ENCODE data around the gene GTPBP8.

The GTPBP8 gene

DNA sequence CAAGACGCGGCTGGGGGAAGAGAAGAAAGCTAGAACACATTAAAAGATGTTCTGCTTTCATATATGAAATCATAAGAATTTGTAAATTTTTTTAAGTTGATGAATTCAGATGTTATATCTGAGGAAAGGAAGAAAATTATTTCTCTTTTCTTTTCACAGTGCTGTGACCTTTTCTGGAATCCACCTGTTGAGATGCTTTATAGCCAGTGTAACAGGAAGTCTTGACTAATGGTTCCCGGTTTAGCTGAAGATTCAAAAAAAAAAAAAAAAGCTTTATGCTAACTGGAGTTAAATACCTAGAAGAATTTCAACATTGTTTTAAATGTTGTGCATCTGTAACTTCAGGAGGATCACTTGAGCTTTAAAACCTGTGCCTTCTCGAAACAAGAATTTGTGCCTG, 9.9 kb downstream of the GTPBP8 start:
- H3K9me3 ChIP-seq (ENCODE audit: control insufficient read depth, low read length) = no peaks in the 10 kb centered on the region
- H3K4me1 ChIP-seq (ENCODE audit: control insufficient read depth, insufficient read depth, low read length) = no peaks in the 10 kb centered on the region
- peaks cover 71% of the 10 kb centered on the region for H3K36me3 ChIP-seq (ENCODE audit: control insufficient read depth, insufficient read depth, low read length, severe bottlenecking)
- H3K4me3 ChIP-seq (ENCODE audit: low read length) = no peak overlapping the region
- no peak overlapping the region for H3K9ac ChIP-seq (ENCODE audit: low read length)
- no peak for DNase-seq (ENCODE audit: low read depth)
- no peaks in the 10 kb centered on the region for H3K27me3 ChIP-seq (replicated peaks; ENCODE audit: control insufficient read depth, insufficient read depth, low read length)

DNA sequence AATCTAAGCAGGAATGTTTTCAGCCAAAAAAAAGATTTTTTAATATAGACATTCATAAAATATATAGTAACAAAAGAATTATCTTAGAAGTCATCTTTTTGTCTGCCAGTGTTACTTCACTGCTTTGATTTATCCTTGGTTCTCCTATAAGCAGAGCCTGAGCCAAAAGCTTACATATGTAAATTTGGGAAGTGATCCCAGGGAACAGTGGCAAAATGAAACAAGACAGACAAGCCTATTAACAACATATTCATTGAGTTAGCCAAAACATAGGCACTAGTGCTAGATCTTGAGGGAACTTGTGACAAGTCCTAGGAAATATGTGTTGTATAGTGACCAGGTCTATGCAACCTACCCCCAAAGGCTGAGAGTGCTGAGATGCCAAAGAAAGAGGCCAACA, 11.3 kb downstream of the GTPBP8 start:
- Histone ChIP-seq H3K4me3 (ENCODE audit: low read length) (no peak overlapping the region), H3K36me3 (ENCODE audit: control insufficient read depth, insufficient read depth, low read length, severe bottlenecking) (peaks cover 85% of the 10 kb centered on the region), H3K9me3 (ENCODE audit: control insufficient read depth, low read length) (no peaks in the 10 kb centered on the region), H3K9ac (ENCODE audit: low read length) (no peak overlapping the region), H3K27me3 (replicated peaks; ENCODE audit: control insufficient read depth, insufficient read depth, low read length) (no peaks in the 10 kb centered on the region), H3K4me1 (ENCODE audit: control insufficient read depth, insufficient read depth, low read length) (no peaks in the 10 kb centered on the region)
- DNase-seq (ENCODE audit: low read depth) = no peak

DNA sequence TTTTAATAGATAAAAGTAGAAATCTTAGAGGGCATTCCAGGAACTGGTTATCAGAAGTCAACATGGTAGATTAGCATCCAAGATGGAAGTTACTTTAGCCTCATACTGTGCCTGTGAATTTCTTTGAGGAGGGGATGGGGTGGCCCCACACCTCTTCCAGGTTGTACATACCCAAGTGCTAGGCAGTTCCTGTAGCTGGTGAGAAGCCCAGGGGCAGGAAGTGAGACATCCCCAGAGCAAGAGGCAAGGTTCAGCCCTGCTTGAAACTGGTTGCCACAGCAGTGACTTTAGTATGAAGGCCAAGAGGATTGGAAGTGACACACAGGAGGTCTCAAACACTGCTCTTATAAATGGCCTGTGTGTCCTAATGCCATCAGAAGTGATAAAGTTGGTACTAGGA, 11.9 kb downstream of the GTPBP8 start:
- Histone ChIP-seq H3K36me3 (ENCODE audit: control insufficient read depth, insufficient read depth, low read length, severe bottlenecking) (peaks cover 91% of the 10 kb centered on the region), H3K9ac (ENCODE audit: low read length) (no peak overlapping the region), H3K27me3 (replicated peaks; ENCODE audit: control insufficient read depth, insufficient read depth, low read length) (no peaks in the 10 kb centered on the region), H3K4me3 (ENCODE audit: low read length) (no peak overlapping the region), H3K9me3 (ENCODE audit: control insufficient read depth, low read length) (no peaks in the 10 kb centered on the region), H3K4me1 (ENCODE audit: control insufficient read depth, insufficient read depth, low read length) (no peaks in the 10 kb centered on the region)
- DNase-seq (ENCODE audit: low read depth) = no peak

DNA sequence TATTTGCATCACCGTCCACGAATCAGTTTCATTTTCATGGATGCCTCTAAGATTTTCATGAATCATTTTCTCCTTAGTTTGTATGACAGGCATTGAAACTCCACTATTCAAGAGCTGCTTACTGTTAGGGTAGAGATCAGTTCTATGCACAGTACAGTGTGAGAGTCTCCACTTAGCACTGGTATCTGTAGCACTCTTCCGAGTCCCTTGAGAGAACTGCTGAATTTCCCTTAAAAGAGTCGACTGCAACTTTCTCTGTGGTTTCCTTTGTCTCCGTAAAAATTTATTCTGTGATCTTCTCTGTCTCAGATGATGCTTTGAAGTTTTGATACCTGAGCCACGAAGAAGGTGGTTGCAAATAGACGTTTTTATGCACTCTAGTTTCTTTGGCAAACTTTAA, 14.8 kb downstream of the GTPBP8 start:
- Histone ChIP-seq H3K36me3 (ENCODE audit: control insufficient read depth, insufficient read depth, low read length, severe bottlenecking) (peaks cover 92% of the 10 kb centered on the region), H3K27me3 (replicated peaks; ENCODE audit: control insufficient read depth, insufficient read depth, low read length) (no peaks in the 10 kb centered on the region), H3K4me3 (ENCODE audit: low read length) (no peak overlapping the region), H3K9ac (ENCODE audit: low read length) (no peak overlapping the region), H3K9me3 (ENCODE audit: control insufficient read depth, low read length) (no peaks in the 10 kb centered on the region), H3K4me1 (ENCODE audit: control insufficient read depth, insufficient read depth, low read length) (no peaks in the 10 kb centered on the region)
- no peak for DNase-seq (ENCODE audit: low read depth)

DNA sequence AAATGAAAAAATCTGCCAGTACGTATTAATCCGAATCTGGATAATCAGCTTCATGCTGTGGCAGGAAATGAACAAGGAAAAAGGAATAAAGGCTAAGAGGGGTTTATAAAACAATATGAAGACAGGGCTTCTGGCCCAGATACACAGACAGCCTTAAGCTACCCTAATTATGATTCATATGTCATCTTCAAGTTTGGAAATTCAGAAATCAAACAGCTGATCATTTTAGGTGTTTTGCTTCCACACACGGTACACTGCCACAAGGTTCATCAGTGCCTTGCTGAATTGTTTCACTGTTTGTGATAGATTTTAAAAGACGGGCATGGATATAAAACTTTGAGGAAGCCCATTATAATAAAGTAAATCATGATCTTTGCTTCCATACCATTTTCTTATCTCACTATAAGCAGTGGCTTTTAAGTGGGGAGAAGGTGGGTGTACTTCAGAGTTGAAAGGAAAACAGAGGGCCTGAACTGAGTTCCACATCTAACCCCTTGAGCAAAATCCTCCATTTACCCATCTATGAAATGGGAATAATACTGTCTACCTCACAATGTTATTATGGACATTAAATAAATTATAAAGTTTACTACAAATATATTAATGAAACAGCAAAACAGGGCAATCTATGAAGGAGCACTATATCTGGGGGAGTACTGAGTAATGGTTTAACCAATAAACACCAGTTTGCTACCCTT, 15.7 kb downstream of the GTPBP8 start:
- no peak for DNase-seq (ENCODE audit: low read depth)
- Histone ChIP-seq H3K4me1 (ENCODE audit: control insufficient read depth, insufficient read depth, low read length) (no peaks in the 10 kb centered on the region), H3K4me3 (ENCODE audit: low read length) (no peak overlapping the region), H3K27me3 (replicated peaks; ENCODE audit: control insufficient read depth, insufficient read depth, low read length) (no peaks in the 10 kb centered on the region), H3K9ac (ENCODE audit: low read length) (no peak overlapping the region), H3K36me3 (ENCODE audit: control insufficient read depth, insufficient read depth, low read length, severe bottlenecking) (peaks cover 93% of the 10 kb centered on the region), H3K9me3 (ENCODE audit: control insufficient read depth, low read length) (no peaks in the 10 kb centered on the region)

DNA sequence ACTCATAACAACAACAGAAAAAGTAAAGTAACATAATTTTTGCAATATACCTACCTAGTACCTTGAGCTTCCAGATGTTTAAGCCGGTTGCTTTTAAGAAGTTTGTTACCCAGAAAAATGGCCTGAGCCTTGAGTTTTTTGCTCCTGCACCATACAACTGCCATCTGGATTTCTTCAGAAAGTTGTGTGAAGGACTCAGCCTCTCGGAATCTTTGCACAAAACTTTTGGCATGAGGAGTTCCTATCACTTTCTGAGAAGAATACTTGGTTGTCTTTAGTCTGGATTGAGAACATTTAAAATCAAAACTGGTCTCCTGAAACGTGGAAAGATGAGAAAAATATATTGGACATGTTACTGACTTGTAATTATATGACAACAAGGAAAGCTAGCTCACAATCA, 17.3 kb downstream of the GTPBP8 start:
- no peak overlapping the region for H3K9ac ChIP-seq (ENCODE audit: low read length)
- peak; percentile 41 for DNase-seq (ENCODE audit: low read depth)
- no peak overlapping the region for H3K4me3 ChIP-seq (ENCODE audit: low read length)
- H3K27me3 ChIP-seq (replicated peaks; ENCODE audit: control insufficient read depth, insufficient read depth, low read length) = no peaks in the 10 kb centered on the region
- H3K36me3 ChIP-seq (ENCODE audit: control insufficient read depth, insufficient read depth, low read length, severe bottlenecking) = peaks cover 93% of the 10 kb centered on the region
- H3K9me3 ChIP-seq (ENCODE audit: control insufficient read depth, low read length) = no peaks in the 10 kb centered on the region
- no peaks in the 10 kb centered on the region for H3K4me1 ChIP-seq (ENCODE audit: control insufficient read depth, insufficient read depth, low read length)

DNA sequence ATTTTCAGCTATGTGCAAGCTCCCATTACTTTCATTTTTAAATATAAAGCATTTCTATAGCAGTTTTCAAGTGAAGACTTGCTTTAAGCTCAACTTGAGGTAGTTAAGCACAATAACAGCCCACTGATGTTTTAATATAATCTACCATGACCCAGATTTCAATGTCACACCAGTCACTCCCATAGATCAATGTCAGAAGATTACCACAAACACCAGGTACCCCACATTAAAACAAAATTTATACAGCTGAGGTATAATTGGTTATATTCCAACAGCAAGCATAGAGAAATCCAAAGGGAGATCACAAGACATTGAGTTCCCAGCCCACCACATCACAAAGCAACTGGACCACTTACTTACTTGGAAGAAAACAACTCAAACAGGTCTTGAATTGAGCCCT, 22.8 kb downstream of the GTPBP8 start:
- Histone ChIP-seq H3K36me3 (ENCODE audit: control insufficient read depth, insufficient read depth, low read length, severe bottlenecking) (peaks cover 80% of the 10 kb centered on the region), H3K9ac (ENCODE audit: low read length) (no peak overlapping the region), H3K4me1 (ENCODE audit: control insufficient read depth, insufficient read depth, low read length) (peaks cover 11% of the 10 kb centered on the region), H3K27me3 (replicated peaks; ENCODE audit: control insufficient read depth, insufficient read depth, low read length) (no peaks in the 10 kb centered on the region), H3K4me3 (ENCODE audit: low read length) (no peak overlapping the region), H3K9me3 (ENCODE audit: control insufficient read depth, low read length) (no peaks in the 10 kb centered on the region)
- no peak for DNase-seq (ENCODE audit: low read depth)

DNA sequence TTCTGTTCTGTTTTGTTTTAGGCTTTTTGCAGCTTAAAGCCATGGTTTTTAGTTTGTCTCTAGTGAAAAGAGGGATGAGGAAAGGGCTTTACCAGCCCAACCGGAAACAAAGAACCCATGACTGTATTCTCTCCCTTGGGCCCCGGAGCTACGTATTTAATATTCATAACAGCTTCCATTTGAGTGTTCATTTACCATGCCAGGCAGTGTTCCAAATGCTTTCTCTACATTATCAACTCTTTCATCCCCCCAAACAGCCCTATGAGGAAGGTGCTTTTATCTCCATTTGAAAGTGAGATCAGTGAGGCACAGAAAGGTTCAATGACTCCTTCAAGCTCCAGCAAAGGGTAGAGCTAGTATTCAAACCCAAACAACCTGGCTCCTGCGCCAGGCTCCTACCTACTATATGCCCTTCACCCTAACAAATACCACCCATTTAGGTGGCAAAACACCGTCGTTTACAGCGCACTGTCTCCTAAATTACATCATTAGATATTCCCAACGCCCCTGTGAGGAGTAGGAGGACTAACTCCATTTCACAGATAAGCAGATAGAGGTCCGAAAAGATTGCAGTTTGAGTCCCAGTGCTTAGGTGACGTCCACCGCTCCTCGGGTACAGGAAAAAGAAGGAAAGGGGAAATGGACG, 27.9 kb downstream of the GTPBP8 start:
- Histone ChIP-seq H3K9me3 (ENCODE audit: control insufficient read depth, low read length) (no peaks in the 10 kb centered on the region), H3K36me3 (ENCODE audit: control insufficient read depth, insufficient read depth, low read length, severe bottlenecking) (peaks cover 30% of the 10 kb centered on the region)
- DNase-seq (ENCODE audit: low read depth) = peak; percentile 63

DNA sequence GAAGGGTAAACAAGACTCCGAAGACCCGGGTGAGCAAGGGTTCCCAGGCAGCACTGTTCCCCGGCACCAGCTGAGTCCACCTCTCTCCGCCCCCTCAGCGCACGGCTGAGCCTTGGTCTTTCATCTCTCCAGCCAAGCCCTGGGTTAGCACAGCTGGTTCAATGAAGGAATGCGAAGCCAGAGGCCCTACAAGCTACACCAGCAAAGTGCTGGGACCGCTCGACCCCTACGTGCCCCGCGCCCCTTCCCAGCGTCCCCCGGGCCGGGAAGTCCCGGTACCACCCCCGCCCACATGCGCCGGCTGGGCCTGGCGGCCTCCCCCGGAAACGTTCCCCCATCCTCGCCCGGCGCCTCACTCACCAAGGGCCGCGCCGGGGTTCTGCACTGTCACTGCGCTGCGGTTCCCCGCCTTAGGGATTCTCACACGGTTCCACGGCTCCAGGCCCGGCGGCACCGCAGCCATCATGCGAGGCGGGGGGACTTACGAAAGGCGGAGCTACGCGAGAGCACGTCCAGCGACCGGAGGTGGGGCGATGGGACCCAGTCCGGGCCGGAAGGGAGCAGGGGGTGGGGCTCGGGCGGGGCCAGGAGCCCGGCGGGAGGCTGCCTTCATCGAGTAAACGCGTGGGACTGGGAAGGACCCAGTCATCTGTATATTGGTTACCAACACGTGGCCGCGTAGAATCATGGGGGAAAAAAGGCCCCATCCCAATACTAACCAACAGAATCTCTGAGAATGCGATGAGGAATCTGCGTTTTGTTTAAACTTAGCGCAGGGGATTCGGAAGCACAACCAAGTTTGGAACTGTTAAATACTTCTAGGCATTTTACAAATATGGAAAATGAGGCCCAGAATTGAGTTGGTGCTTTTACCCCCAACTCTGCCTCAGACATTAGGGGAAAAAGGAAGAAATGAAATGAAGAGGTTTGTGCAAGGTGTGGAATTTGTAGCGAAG, 28.7 kb downstream of the GTPBP8 start:
- peaks cover 17% of the 10 kb centered on the region for H3K4me1 ChIP-seq (ENCODE audit: control insufficient read depth, insufficient read depth, low read length)
- DNase-seq (ENCODE audit: low read depth) = peak; percentile 97
- H3K9me3 ChIP-seq (ENCODE audit: control insufficient read depth, low read length) = no peaks in the 10 kb centered on the region
- H3K36me3 ChIP-seq (ENCODE audit: control insufficient read depth, insufficient read depth, low read length, severe bottlenecking) = peaks cover 24% of the 10 kb centered on the region
- peak overlapping the region; percentile 94 for H3K9ac ChIP-seq (ENCODE audit: low read length)
- H3K4me3 ChIP-seq (ENCODE audit: low read length) = peak overlapping the region; percentile 98
- no peaks in the 10 kb centered on the region for H3K27me3 ChIP-seq (replicated peaks; ENCODE audit: control insufficient read depth, insufficient read depth, low read length)

More for the DNA sequence above, 27.9 kb downstream of the GTPBP8 start:
- H3K4me1 ChIP-seq (ENCODE audit: control insufficient read depth, insufficient read depth, low read length) = peaks cover 17% of the 10 kb centered on the region
- H3K9ac ChIP-seq (ENCODE audit: low read length) = peak overlapping the region; percentile 94
- no peaks in the 10 kb centered on the region for H3K27me3 ChIP-seq (replicated peaks; ENCODE audit: control insufficient read depth, insufficient read depth, low read length)
- H3K4me3 ChIP-seq (ENCODE audit: low read length) = peak overlapping the region; percentile 98

DNA sequence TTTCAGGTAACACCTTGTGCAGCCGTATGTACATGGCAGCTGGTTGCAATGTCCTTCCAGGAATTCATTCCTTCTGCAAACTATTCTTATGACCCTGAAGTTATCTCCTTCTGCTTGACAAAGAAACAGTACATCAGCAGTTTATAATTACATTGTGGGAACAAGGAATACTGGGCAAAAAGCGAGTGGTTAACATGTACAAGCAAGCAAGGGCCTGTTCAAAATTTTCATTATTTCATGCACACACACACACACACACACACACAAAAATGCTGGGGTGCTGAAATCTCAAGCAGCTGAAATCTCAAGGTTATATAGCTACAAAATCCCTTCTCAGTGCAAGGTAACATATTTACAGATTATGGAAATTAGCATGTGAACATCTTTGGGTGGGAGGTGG, 30.7 kb downstream of the GTPBP8 start:
- Histone ChIP-seq H3K27me3 (replicated peaks; ENCODE audit: control insufficient read depth, insufficient read depth, low read length) (no peaks in the 10 kb centered on the region), H3K9ac (ENCODE audit: low read length) (no peak overlapping the region), H3K9me3 (ENCODE audit: control insufficient read depth, low read length) (no peaks in the 10 kb centered on the region), H3K36me3 (ENCODE audit: control insufficient read depth, insufficient read depth, low read length, severe bottlenecking) (peaks cover 5% of the 10 kb centered on the region), H3K4me3 (ENCODE audit: low read length) (no peak overlapping the region), H3K4me1 (ENCODE audit: control insufficient read depth, insufficient read depth, low read length) (peaks cover 17% of the 10 kb centered on the region)
- DNase-seq (ENCODE audit: low read depth) = no peak

DNA sequence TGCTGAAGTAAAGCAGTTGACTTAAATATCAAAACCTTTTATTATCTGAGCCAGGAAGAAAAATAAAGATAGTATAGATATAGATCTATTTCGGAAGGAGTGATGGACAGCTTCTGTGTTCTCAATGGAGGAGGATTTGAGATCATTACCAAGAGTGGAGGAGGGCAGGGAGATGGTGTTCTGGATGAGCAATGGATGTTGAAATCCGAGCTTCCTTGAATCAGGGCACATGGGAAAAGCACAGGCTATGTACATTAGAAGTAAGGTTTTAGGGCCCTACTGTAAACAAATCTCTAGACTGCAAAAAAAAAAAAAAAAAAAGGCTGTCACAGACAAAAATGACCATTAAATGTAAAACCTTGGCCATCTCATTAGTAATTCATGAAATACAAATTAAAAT, 43.2 kb downstream of the GTPBP8 start:
- H3K36me3 ChIP-seq (ENCODE audit: control insufficient read depth, insufficient read depth, low read length, severe bottlenecking) = no peaks in the 10 kb centered on the region
- H3K4me3 ChIP-seq (ENCODE audit: low read length) = no peak overlapping the region
- DNase-seq (ENCODE audit: low read depth) = peak; percentile 19
- H3K27me3 ChIP-seq (replicated peaks; ENCODE audit: control insufficient read depth, insufficient read depth, low read length) = no peaks in the 10 kb centered on the region
- no peaks in the 10 kb centered on the region for H3K4me1 ChIP-seq (ENCODE audit: control insufficient read depth, insufficient read depth, low read length)
- no peaks in the 10 kb centered on the region for H3K9me3 ChIP-seq (ENCODE audit: control insufficient read depth, low read length)
- H3K9ac ChIP-seq (ENCODE audit: low read length) = no peak overlapping the region
